Esophagus squamous epithelium (tissue), 5 donors: ENCODE results near the gene EFNA1. TPM values are rescaled to one million over a fixed set of nuclear protein-coding genes. Genes with fewer than 3 reads are reported as not detected.
A peak's percentile ranks its signal among the peaks of the same experiment; 100 is the strongest.
"Not testable (repeated sequence)": the region's sequence is repeated elsewhere in the genome, so short reads cannot be mapped to it uniquely, and the experiment has no call there.

Source experiments
- DNase-seq: peaks from one replicate; lab custom pipeline; 2025; lab: John Stamatoyannopoulos, UW
- H3K27ac ChIP-seq, 4 donors: fragments of 200-600 bp; sonication (generic); one replicate each; pipeline ENCODE4 v1.5.1; 2016 to 2019; ENCODE audit warnings: mild to moderate bottlenecking in 1 of 4
- H3K27me3 ChIP-seq, 4 donors: fragments of 200-600 bp; sonication (generic); 1 replicate in 3 of 4; 2 replicates in 1 of 4; pipeline versions ENCODE4 v1.5.1 to v1.6.0; 2017 to 2021; ENCODE audit warnings: antibody characterized with exemption in 1 of 4
- H3K36me3 ChIP-seq, 3 donors: fragments of 200-600 bp; sonication (generic); one replicate each; pipeline ENCODE4 v1.5.1; 2016 to 2019
- H3K4me1 ChIP-seq, 3 donors: fragments of 200-600 bp; sonication (generic); one replicate each; pipeline ENCODE4 v1.5.1; 2017 to 2019
- H3K4me3 ChIP-seq, 4 donors: fragments of 200-600 bp; sonication (generic); 1 replicate in 3 of 4; 2 replicates in 1 of 4; pipeline ENCODE4 v1.5.1; 2016 to 2019; ENCODE audit warnings: mild to moderate bottlenecking in 2 of 4, moderate library complexity in 1 of 4
- H3K9me3 ChIP-seq, 3 donors: fragments of 200-600 bp; sonication (generic); one replicate each; pipeline ENCODE4 v1.5.1; 2016 to 2019
- CTCF ChIP-seq, 6 experiments: fragments of 450-650 bp in 4 of 6; fragments of 200-600 bp in 2 of 6; sonication (generic) in 2 of 6; IDR thresholded peaks; one replicate each; pipeline ENCODE4 v1.5.1; 2016 to 2019; ENCODE audit warnings: antibody characterized with exemption in 6 of 6, mild to moderate bottlenecking in 4 of 6, moderate library complexity in 4 of 6
- POLR2A ChIP-seq, 4 donors: fragments of 450-650 bp; IDR thresholded peaks; one replicate each; pipeline ENCODE4 v1.6.1; 2017; ENCODE audit warnings: antibody characterized with exemption in 4 of 4, mild to moderate bottlenecking in 4 of 4, moderate library complexity in 3 of 4
- WGBS, 2 donors: methylation state at CpG; one replicate each; pipeline ENCODE4 v1.1.5; 2018; 5-methylcytosine and 5-hydroxymethylcytosine counted together
- intact Hi-C: fragments of 100-400 bp; cut with DNase I; formaldehyde crosslinking; loops from one replicate; pipeline ENCODE4 v1.15.0; 2022
- total RNA-seq, 4 donors: library from RNA; depleted of rRNA; stranded (reverse); fragments of >200 nt; gene quantifications; one replicate each; pipeline ENCODE4 v1.1.0, GENCODE V29; 2016
- donor health status: DM: yes; HTN: yes; CAD: no.

The EFNA1 gene
- total RNA-seq, 4 donors from 2014 or later: 30.2 to 42.9 (median 31.0) TPM

GRCh38 chr1:155166051-155166470 is 38.4 kb downstream of the EFNA1 start:
- no peak overlapping the region for H3K4me3 ChIP-seq
- H3K27me3 ChIP-seq: peaks cover 0 to 11% (median 0%) of the 10 kb centered on the region in 4 donors
- no peaks in the 10 kb centered on the region for H3K9me3 ChIP-seq
- TF ChIP-seq CTCF (IDR thresholded peaks at IDR 0.05) (no peak), POLR2A (IDR thresholded peaks at IDR 0.05) (no peak)
- intact Hi-C loops: no loop called here
- H3K4me1 ChIP-seq: peaks cover 9 to 27% (median 13%) of the 10 kb centered on the region in 3 donors
- peaks cover 0 to 24% (median 13%) of the 10 kb centered on the region in 3 donors for H3K36me3 ChIP-seq
- peak overlapping the region; percentile 4 to 79 (median 37) for H3K27ac ChIP-seq
- 53 to 63% methylated on average over 4 to 6 of the region's 8 CpGs for WGBS, 2 donors
- DNase-seq: no peak

DNA sequence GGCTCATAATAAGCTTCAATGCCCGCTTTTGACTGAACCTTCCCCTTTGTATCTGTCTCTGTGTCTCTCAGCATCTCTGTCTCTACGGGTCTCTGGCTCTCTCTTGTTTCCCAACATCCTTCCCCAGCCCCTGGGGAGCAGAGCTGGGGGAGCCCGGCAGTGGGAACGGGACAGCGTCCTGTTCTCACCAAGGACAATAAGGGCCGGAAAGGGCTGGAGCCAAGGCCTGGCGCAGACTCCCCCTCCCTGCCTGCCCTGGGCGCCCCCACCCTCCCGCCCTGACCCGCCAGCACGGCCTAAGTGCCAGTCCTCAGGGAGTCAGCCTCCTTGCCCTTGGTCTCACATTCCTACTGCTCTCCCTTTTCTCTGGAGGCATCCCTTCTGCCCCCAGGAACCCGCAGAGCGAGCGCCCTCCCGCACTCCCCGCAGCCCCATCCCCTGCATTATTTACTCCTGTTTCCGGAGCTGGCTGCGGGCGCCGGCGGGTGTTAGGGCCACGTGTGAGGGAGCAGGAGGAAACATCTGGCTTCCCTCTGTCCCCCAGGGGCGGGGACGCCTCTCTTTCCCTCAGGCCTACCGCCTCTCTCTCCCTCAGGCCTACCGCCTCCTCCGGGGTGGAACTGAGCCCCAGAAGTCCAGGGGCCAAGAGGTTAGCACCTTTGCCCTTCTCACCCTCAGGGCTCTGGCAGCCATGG is 38.9 kb downstream of the EFNA1 start:
- Histone ChIP-seq H3K27ac (peak overlapping the region; percentile 4 to 79 (median 50)), H3K36me3 (peaks cover 0 to 24% (median 13%) of the 10 kb centered on the region in 3 donors), H3K27me3 (peaks cover 0 to 11% (median 0%) of the 10 kb centered on the region in 4 donors), H3K4me1 (peaks cover 9 to 31% (median 13%) of the 10 kb centered on the region in 3 donors), H3K9me3 (no peaks in the 10 kb centered on the region), H3K4me3 (peak overlapping the region in 1 of 4 donors; percentile 45)
- TF ChIP-seq POLR2A (IDR thresholded peaks at IDR 0.05) (no peak), CTCF (IDR thresholded peaks at IDR 0.05) (no peak)
- no peak for DNase-seq
- intact Hi-C loops: no loop called here
- 33 to 41% methylated on average over 5 to 17 of the region's 27 CpGs for WGBS, 2 donors

DNA sequence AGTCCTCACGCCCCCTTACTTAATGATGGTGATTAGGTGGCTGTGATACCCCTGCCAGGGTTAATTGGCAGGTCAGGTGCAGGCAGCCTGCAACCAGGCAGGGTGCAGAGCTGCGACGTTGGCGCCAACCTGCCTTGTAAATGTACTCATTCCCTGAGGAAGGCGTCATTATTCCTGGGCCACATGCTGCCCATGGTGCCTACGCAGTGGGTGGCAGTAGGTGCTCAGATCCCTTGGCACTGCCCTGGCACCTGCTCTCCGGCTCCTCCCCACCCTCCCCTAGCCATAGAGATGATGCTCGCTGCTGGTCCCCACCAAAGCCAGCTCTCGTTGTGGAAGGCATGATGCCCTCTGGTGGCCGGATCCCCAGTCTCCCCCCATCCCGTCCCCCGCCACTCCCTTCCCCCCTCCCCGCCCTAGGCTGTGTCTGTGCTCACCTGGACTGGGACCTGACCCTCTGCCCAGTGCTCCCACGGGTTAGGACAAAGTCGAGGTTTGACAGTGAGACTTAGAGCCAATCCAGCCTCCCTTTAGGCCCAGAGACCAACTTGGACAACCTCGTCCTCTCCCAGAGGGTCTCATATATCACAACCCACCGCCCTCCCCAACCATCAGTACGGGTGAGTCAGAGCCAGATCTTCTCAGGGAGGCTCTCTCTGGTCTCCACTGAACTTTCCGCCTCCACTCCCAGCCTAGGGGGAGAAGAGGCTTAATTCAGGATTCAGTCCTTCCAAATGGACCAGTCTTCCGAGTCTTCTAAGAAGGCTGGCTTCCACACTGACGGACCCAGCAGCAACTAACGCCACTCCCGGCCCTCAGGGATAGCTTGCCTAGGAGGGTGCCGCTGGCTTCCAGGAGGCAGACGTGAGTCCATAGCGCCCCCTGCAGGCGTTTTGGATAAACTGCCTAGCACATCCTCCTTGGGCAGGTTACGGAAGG is 39.8 kb downstream of the EFNA1 start:
- TF ChIP-seq POLR2A (IDR thresholded peaks at IDR 0.05) (no peak), CTCF (IDR thresholded peaks at IDR 0.05) (peak; percentile 82 to 97 (median 94))
- Histone ChIP-seq H3K4me3 (peak overlapping the region in 1 of 4 donors; percentile 45), H3K36me3 (peaks cover 0 to 24% (median 13%) of the 10 kb centered on the region in 3 donors), H3K9me3 (no peaks in the 10 kb centered on the region), H3K27me3 (peaks cover 0 to 11% (median 0%) of the 10 kb centered on the region in 4 donors), H3K27ac (peak overlapping the region in 3 of 4 donors; percentile 34 to 79 (median 65)), H3K4me1 (peaks cover 9 to 39% (median 18%) of the 10 kb centered on the region in 3 donors)
- WGBS, 2 donors: 5 to 7% methylated on average over 4 to 20 of the region's 28 CpGs
- intact Hi-C loops: loop anchor here (2.0 kb wide), 1 partner anchor 75 kb away; no protein-coding TSS in a partner anchor
- DNase-seq: no peak

DNA sequence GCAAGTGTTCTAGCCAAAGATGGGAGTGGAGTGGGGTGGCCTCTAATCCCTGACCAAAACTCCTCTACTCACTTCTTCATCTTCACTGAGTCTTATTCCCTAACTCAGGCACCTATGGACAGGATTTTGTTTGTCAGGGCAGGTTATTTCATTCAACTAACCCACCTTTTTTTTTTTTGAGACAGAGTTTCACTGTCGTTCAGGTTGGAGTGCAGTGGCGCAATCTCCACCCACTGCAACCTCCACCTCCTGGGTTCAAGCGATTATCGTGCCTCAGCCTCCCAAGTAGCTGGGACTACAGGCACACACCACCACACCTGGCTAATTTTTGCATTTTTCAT is 40.4 kb downstream of the EFNA1 start:
- intact Hi-C loops: loop anchor here (2.0 kb wide), 1 partner anchor 75 kb away; no protein-coding TSS in a partner anchor
- H3K27me3 ChIP-seq: peaks cover 0 to 11% (median 0%) of the 10 kb centered on the region in 4 donors
- not testable (repeated sequence) for DNase-seq, H3K9me3 ChIP-seq, H3K4me3 ChIP-seq, H3K27ac ChIP-seq
- H3K36me3 ChIP-seq: peaks cover 0 to 24% (median 13%) of the 10 kb centered on the region in 3 donors
- 41 to 48% methylated on average over 4 of the region's 4 CpGs for WGBS, 2 donors
- peaks cover 9 to 43% (median 19%) of the 10 kb centered on the region in 3 donors for H3K4me1 ChIP-seq

DNA sequence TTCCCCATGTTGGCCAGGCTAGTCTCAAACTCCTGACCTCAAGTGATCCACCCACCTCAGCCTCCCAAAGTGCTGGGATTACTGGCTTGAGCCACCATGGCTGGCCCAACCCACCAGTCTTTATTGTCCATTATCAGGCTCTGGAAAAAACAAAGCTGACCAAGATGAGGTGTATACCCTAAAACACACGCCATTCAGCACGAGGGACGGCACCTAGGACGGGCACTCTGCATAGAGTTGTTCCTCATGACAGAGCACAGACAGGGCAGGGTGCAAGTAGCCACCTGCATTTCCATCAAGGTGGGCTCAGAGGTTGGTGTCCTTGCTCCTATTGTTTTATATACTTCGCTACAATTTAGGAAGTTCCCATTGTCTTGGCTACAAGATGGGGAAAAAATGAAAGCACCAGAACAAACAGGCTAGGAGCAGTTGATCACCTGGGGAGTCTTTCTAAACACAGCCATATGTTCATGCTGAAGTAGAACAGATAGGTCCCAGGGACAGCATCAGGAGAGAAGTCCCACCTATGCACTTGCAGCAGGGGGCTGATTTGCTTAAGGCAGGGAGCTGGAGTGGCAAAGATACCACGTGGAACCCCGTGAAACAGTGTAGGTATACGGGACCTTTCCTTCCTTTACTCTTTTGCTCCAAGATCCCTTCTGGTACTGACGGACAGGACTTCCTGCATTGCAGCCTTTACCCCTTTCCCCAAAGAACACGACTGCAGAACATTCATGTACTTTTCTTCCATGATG is 41.0 kb downstream of the EFNA1 start:
- Histone ChIP-seq H3K27ac (no peak overlapping the region), H3K9me3 (no peaks in the 10 kb centered on the region), H3K4me3 (no peak overlapping the region), H3K36me3 (peaks cover 0 to 24% (median 13%) of the 10 kb centered on the region in 3 donors), H3K27me3 (peaks cover 0 to 13% (median 0%) of the 10 kb centered on the region in 4 donors), H3K4me1 (peaks cover 12 to 48% (median 23%) of the 10 kb centered on the region in 3 donors)
- DNase-seq: no peak
- intact Hi-C loops: loop anchor here (2.0 kb wide), 1 partner anchor 76 kb away; no protein-coding TSS in a partner anchor
- 77 to 82% methylated on average over 9 to 10 of the region's 10 CpGs for WGBS, 2 donors
- TF ChIP-seq CTCF (IDR thresholded peaks at IDR 0.05): no peak
- no peak for TF ChIP-seq POLR2A (IDR thresholded peaks at IDR 0.05)
